ENCODE data around the gene FRMD8. TPM values are rescaled to one million over a fixed set of nuclear protein-coding genes. Genes with fewer than 3 reads are reported as not detected.
A peak's percentile ranks its signal among the peaks of the same experiment; 100 is the strongest.

The FRMD8 gene
- total RNA-seq, 1 donor from 2014 or later: 53.3 TPM

GRCh38 chr11:65362320-65362931 is 24.0 kb upstream of the FRMD8 start:
- DNase-seq (ENCODE audit: extremely low spot score in 2 of 2): no peak
- Histone ChIP-seq H3K27me3 (no peaks in the 10 kb centered on the region), H3K36me3 (no peaks in the 10 kb centered on the region), H3K4me3 (no peak overlapping the region), H3K9me3 (no peaks in the 10 kb centered on the region), H3K4me1 (peaks cover 10% of the 10 kb centered on the region), H3K27ac (no peak overlapping the region)
- intact Hi-C loops (cut with DNase I): no loop called here
- no peak for TF ChIP-seq CTCF (IDR thresholded peaks at IDR 0.05)
- no peak for TF ChIP-seq POLR2A (IDR thresholded peaks at IDR 0.05)
- no peak for TF ChIP-seq POLR2AphosphoS5 (IDR thresholded peaks at IDR 0.05; ENCODE audit: insufficient read depth in 1 of 2, low read depth in 1 of 2)

GRCh38 chr11:65362966-65363365 is 23.5 kb upstream of the FRMD8 start:
- intact Hi-C loops (cut with DNase I): no loop called here
- H3K9me3 ChIP-seq: no peaks in the 10 kb centered on the region
- H3K36me3 ChIP-seq: no peaks in the 10 kb centered on the region
- DNase-seq (ENCODE audit: extremely low spot score in 2 of 2): no peak
- no peak for TF ChIP-seq POLR2AphosphoS5 (IDR thresholded peaks at IDR 0.05; ENCODE audit: insufficient read depth in 1 of 2, low read depth in 1 of 2)
- no peak for TF ChIP-seq CTCF (IDR thresholded peaks at IDR 0.05)
- no peak for TF ChIP-seq POLR2A (IDR thresholded peaks at IDR 0.05)
- no peak overlapping the region for H3K4me3 ChIP-seq
- no peak overlapping the region for H3K27ac ChIP-seq
- H3K27me3 ChIP-seq: no peaks in the 10 kb centered on the region
- H3K4me1 ChIP-seq: peaks cover 10% of the 10 kb centered on the region

- Histone ChIP-seq H3K9me3 (no peaks in the 10 kb centered on the region), H3K36me3 (no peaks in the 10 kb centered on the region), H3K4me3 (no peak overlapping the region), H3K27me3 (no peaks in the 10 kb centered on the region), H3K27ac (no peak overlapping the region), H3K4me1 (peaks cover 10% of the 10 kb centered on the region)
- intact Hi-C loops (cut with DNase I): no loop called here
- TF ChIP-seq POLR2A (IDR thresholded peaks at IDR 0.05) (no peak), CTCF (IDR thresholded peaks at IDR 0.05) (no peak), POLR2AphosphoS5 (IDR thresholded peaks at IDR 0.05; ENCODE audit: insufficient read depth in 1 of 2, low read depth in 1 of 2) (no peak)
- DNase-seq (ENCODE audit: extremely low spot score in 2 of 2): no peak
Observed at GRCh38 chr11:65363770-65364169, 22.7 kb upstream of the FRMD8 start.

- peaks cover 10% of the 10 kb centered on the region for H3K4me1 ChIP-seq
- intact Hi-C loops (cut with DNase I): no loop called here
- DNase-seq (ENCODE audit: extremely low spot score in 2 of 2): no peak
- H3K4me3 ChIP-seq: no peak overlapping the region
- H3K9me3 ChIP-seq: no peaks in the 10 kb centered on the region
- H3K36me3 ChIP-seq: no peaks in the 10 kb centered on the region
- H3K27ac ChIP-seq: no peak overlapping the region
- TF ChIP-seq POLR2A (IDR thresholded peaks at IDR 0.05) (no peak), POLR2AphosphoS5 (IDR thresholded peaks at IDR 0.05; ENCODE audit: insufficient read depth in 1 of 2, low read depth in 1 of 2) (peak in 1 of 2 donors; percentile 71), CTCF (IDR thresholded peaks at IDR 0.05) (peak in 2 of 3 experiments; percentile 71 to 76)
- H3K27me3 ChIP-seq: no peaks in the 10 kb centered on the region
Observed at GRCh38 chr11:65366340-65366773, 20.1 kb upstream of the FRMD8 start.

- Histone ChIP-seq H3K36me3 (no peaks in the 10 kb centered on the region), H3K27ac (no peak overlapping the region), H3K4me3 (no peak overlapping the region), H3K4me1 (peaks cover 10% of the 10 kb centered on the region), H3K9me3 (no peaks in the 10 kb centered on the region), H3K27me3 (no peaks in the 10 kb centered on the region)
- no peak for DNase-seq (ENCODE audit: extremely low spot score in 2 of 2)
- intact Hi-C loops (cut with DNase I): no loop called here
- TF ChIP-seq CTCF (IDR thresholded peaks at IDR 0.05): no peak
- TF ChIP-seq POLR2A (IDR thresholded peaks at IDR 0.05): no peak
- TF ChIP-seq POLR2AphosphoS5 (IDR thresholded peaks at IDR 0.05; ENCODE audit: insufficient read depth in 1 of 2, low read depth in 1 of 2): no peak
Observed at GRCh38 chr11:65370659-65371049, 15.8 kb upstream of the FRMD8 start.
